H1 (cell line): Measurements from ENCODE around the gene CCR9. TPM values are rescaled to one million over a fixed set of nuclear protein-coding genes. Genes with fewer than 3 reads are reported as not detected.

Experiments
- CTCF ChIA-PET: fragments of 300-600 bp; sonication (Branson Sonifier 250); formaldehyde crosslinking; loops from one replicate; lab custom pipeline; 2021; ENCODE audit not compliant: partially characterized antibody; lab: Charles Lee
- POLR2A ChIA-PET: fragments of 300-600 bp; sonication (Branson Sonifier 250); formaldehyde crosslinking; loops from one replicate; lab custom pipeline; 2021; ENCODE audit warnings: inconsistent platforms; ENCODE audit not compliant: partially characterized antibody; lab: Charles Lee
- DNase-seq, 2 experiments: peaks; one replicate each; pipeline versions ENCODE4 v3.0.0 to v3.0.0-alpha.2; 2010 to 2022; ENCODE audit warnings: low spot score in 2 of 2, low read depth in 1 of 2, mixed read lengths in 1 of 2
- FAIRE-seq: peaks from 2 replicates; lab custom pipeline; 2011; peaks lifted over from hg19 to GRCh38; lab: Jason Lieb, UNC
- H2AFZ ChIP-seq: 2 replicates; pipeline ENCODE4 v1.8.1; 2012; ENCODE audit warnings: low read length, inconsistent platforms
- H2AK5ac ChIP-seq: 2 replicates; pipeline ENCODE4 v1.6.1; 2013; ENCODE audit warnings: low read depth, low read length
- H2BK120ac ChIP-seq: replicated peaks from 2 replicates; pipeline ENCODE3; 2013; ENCODE audit warnings: low read depth, low read length, inconsistent platforms
- H2BK12ac ChIP-seq: 2 replicates; pipeline ENCODE4 v1.6.1; 2013; ENCODE audit warnings: low read depth, low read length
- H2BK15ac ChIP-seq: 2 replicates; pipeline ENCODE4 v1.6.1; 2013; ENCODE audit warnings: low read length
- H2BK20ac ChIP-seq: 2 replicates; pipeline ENCODE4 v1.6.1; 2013; ENCODE audit warnings: low read length
- H2BK5ac ChIP-seq: 2 replicates; pipeline ENCODE4 v1.6.1; 2013; ENCODE audit warnings: low read depth, low read length
- H3K14ac ChIP-seq: 2 replicates; pipeline ENCODE4 v1.6.1; 2013; ENCODE audit warnings: inconsistent platforms; ENCODE audit not compliant: insufficient read length
- H3K18ac ChIP-seq: 2 replicates; pipeline ENCODE4 v1.6.1; 2013; ENCODE audit warnings: low read length; ENCODE audit errors: extremely low read depth
- H3K23ac ChIP-seq: 2 replicates; pipeline ENCODE4 v1.6.1; 2013; ENCODE audit warnings: inconsistent platforms; ENCODE audit not compliant: insufficient read length
- H3K23me2 ChIP-seq: 2 replicates; pipeline ENCODE4 v1.6.1; 2013; ENCODE audit warnings: low read depth, low read length
- H3K27ac ChIP-seq: 2 replicates; pipeline ENCODE4 v1.6.1; 2011; ENCODE audit warnings: low read depth, low read length, inconsistent platforms
- H3K27me3 ChIP-seq, 4 experiments: replicated peaks in 1 of 4; 1 replicate in 1 of 4; 2 replicates in 3 of 4; pipeline versions ENCODE4 v1.6.1 to v1.8.1; 2011 to 2013; ENCODE audit warnings: low read length in 3 of 4, mild to moderate bottlenecking in 3 of 4, inconsistent platforms in 2 of 4, mixed read lengths in 2 of 4, moderate library complexity in 1 of 4; ENCODE audit not compliant: control insufficient read depth in 3 of 4, insufficient read depth in 3 of 4; ENCODE audit errors: extremely low read depth in 1 of 4
- H3K36me3 ChIP-seq, 4 experiments: 2 replicates each; pipeline versions ENCODE4 v1.6.1 to v1.8.1; 2011 to 2013; ENCODE audit warnings: mild to moderate bottlenecking in 4 of 4, low read length in 3 of 4, moderate library complexity in 2 of 4, control low read depth in 1 of 4, inconsistent platforms in 1 of 4; ENCODE audit not compliant: insufficient read depth in 4 of 4, control insufficient read depth in 2 of 4
- H3K4ac ChIP-seq: replicated peaks from 2 replicates; pipeline ENCODE3; 2013; ENCODE audit warnings: low read length, low read depth, mixed read lengths, inconsistent platforms; ENCODE audit not compliant: insufficient read length
- H3K4me1 ChIP-seq, 4 experiments: replicated peaks in 1 of 4; 1 replicate in 1 of 4; 2 replicates in 3 of 4; pipeline versions ENCODE4 v1.6.1 to v1.8.1; 2011 to 2013; ENCODE audit warnings: low read length in 3 of 4, inconsistent platforms in 2 of 4, mixed read lengths in 1 of 4; ENCODE audit not compliant: insufficient read depth in 4 of 4, control insufficient read depth in 3 of 4
- H3K4me2 ChIP-seq, 2 experiments: 2 replicates each; pipeline versions ENCODE4 v1.6.1 to v1.8.1; 2011 to 2013; ENCODE audit warnings: low read depth in 2 of 2, low read length in 2 of 2, control low read depth in 1 of 2, inconsistent platforms in 1 of 2, mild to moderate bottlenecking in 1 of 2; ENCODE audit not compliant: insufficient read depth in 1 of 2
- H3K4me3 ChIP-seq, 4 experiments: fragments of 200-600, 300-600 bp in 1 of 4; sonication (generic), shearing (Covaris generic), sonication (Bioruptor Twin) in 1 of 4; 2 replicates each; pipeline versions ENCODE4 v1.5.1 to v1.8.1; 2011 to 2016; ENCODE audit warnings: low read length in 4 of 4, low read depth in 3 of 4, control low read depth in 2 of 4, inconsistent platforms in 2 of 4, mild to moderate bottlenecking in 2 of 4, mixed read lengths in 1 of 4, moderate library complexity in 1 of 4; ENCODE audit not compliant: insufficient read depth in 2 of 4; ENCODE audit errors: extremely low read depth in 1 of 4
- H3K56ac ChIP-seq: replicated peaks from 2 replicates; pipeline ENCODE3; 2013; ENCODE audit warnings: low read depth, mild to moderate bottlenecking, mixed read lengths, low read length, inconsistent platforms; ENCODE audit not compliant: insufficient read length
- H3K79me1 ChIP-seq: 2 replicates; pipeline ENCODE4 v1.6.1; 2013; ENCODE audit warnings: low read depth, low read length, control low read depth
- H3K79me2 ChIP-seq, 2 experiments: 2 replicates each; pipeline versions ENCODE4 v1.6.1 to v1.8.1; 2012 to 2013; ENCODE audit warnings: low read length in 2 of 2, mild to moderate bottlenecking in 2 of 2, inconsistent platforms in 1 of 2; ENCODE audit not compliant: insufficient read depth in 2 of 2, control insufficient read depth in 1 of 2
- H3K9ac ChIP-seq, 4 experiments: replicated peaks in 1 of 4; 1 replicate in 1 of 4; 2 replicates in 3 of 4; pipeline versions ENCODE4 v1.6.1 to v1.8.1; 2011 to 2013; ENCODE audit warnings: low read depth in 3 of 4, low read length in 3 of 4, control low read depth in 2 of 4, mild to moderate bottlenecking in 2 of 4, moderate library complexity in 2 of 4, inconsistent platforms in 1 of 4; ENCODE audit errors: extremely low read depth in 1 of 4
- H3K9me3 ChIP-seq, 2 experiments: 2 replicates each; pipeline versions ENCODE4 v1.6.1 to v1.8.1; 2012 to 2013; ENCODE audit warnings: mild to moderate bottlenecking in 2 of 2, moderate library complexity in 2 of 2, control low read depth in 1 of 2, inconsistent platforms in 1 of 2, low read depth in 1 of 2, low read length in 1 of 2, mixed read lengths in 1 of 2; ENCODE audit not compliant: insufficient read depth in 2 of 2
- H4K20me1 ChIP-seq, 2 experiments: replicated peaks in 1 of 2; 2 replicates each; pipeline versions ENCODE3 to v1.8.1; 2011 to 2013; ENCODE audit warnings: inconsistent platforms in 2 of 2, low read length in 2 of 2, mild to moderate bottlenecking in 1 of 2; ENCODE audit not compliant: insufficient read depth in 2 of 2, control insufficient read depth in 1 of 2
- H4K5ac ChIP-seq: 2 replicates; pipeline ENCODE4 v1.6.1; 2013; ENCODE audit warnings: low read length, low read depth, mixed read lengths, inconsistent platforms; ENCODE audit not compliant: insufficient read length
- H4K8ac ChIP-seq: 2 replicates; pipeline ENCODE4 v1.8.0; 2013; ENCODE audit warnings: mild to moderate bottlenecking, moderate library complexity, low read length, inconsistent platforms; ENCODE audit not compliant: insufficient read depth; ENCODE audit errors: extremely low read depth
- H4K91ac ChIP-seq: replicated peaks from 2 replicates; pipeline ENCODE3; 2013; ENCODE audit warnings: low read length, mixed read lengths, inconsistent platforms; ENCODE audit not compliant: insufficient read length
- SUZ12 ChIP-seq: fragments of 200-600 bp; sonication (generic); IDR thresholded peaks from 2 replicates; pipeline ENCODE4 v1.6.1; 2012; ENCODE audit warnings: mild to moderate bottlenecking, inconsistent platforms, low read length, moderate library complexity, mixed read lengths
- WGBS, 2 experiments: shearing (Covaris generic) in 1 of 2; methylation state at CpG; one replicate each; pipeline versions ENCODE4 v1.1.6 to v1.1.7; 2013 to 2015; ENCODE audit warnings: low lambda C conversion rate in 2 of 2, mixed read lengths in 2 of 2, inconsistent platforms in 1 of 2, low coverage in 1 of 2, missing lambda C conversion rate in 1 of 2; ENCODE audit not compliant: insufficient replicate concordance in 2 of 2, insufficient coverage in 1 of 2, insufficient read length in 1 of 2; ENCODE audit errors: extremely low coverage in 1 of 2, missing lambda C conversion rate in 1 of 2; 5-methylcytosine and 5-hydroxymethylcytosine counted together
- polyA plus RNA-seq, 7 experiments: library from polyadenylated mRNA; depleted of rRNA in 3 of 7; stranded (reverse) in 5 of 7; unstranded in 2 of 7; fragments of >200 nt in 5 of 7; fragments of 200-250 nt in 2 of 7; gene quantifications; 1 replicate in 5 of 7; 2 replicates in 1 of 7; 4 replicates in 1 of 7; pipeline versions ENCODE4 v1.2.1 to v1.2.3, GENCODE V29; 2011 to 2013; ENCODE audit warnings: missing spikeins in 2 of 7, mixed read lengths in 2 of 7
- total RNA-seq: library from RNA; stranded (reverse); fragmentation: NEBNext Ultra II Directional; extraction: Animal tissue kit (Norgen Biotek cat#: 25700); gene quantifications from 2 replicates; pipeline ENCODE4 v1.2.1, GENCODE V29; 2021

The CCR9 gene
- total and polyA plus RNA-seq, 2 of the 8 experiments (the other 6 are each of a cell fraction or from before 2014, with no cell fraction given), result not detected

GRCh38 chr3:45910892-45911291 lies 24.5 kb downstream of the CCR9 start:
- Histone ChIP-seq H2BK20ac (no peak overlapping the region), H2BK15ac (no peak overlapping the region), H3K4ac (no peak overlapping the region), H3K36me3 (no peaks in the 10 kb centered on the region), H4K8ac (no peak overlapping the region), H2BK12ac (no peak overlapping the region), H3K4me3 (no peak overlapping the region), H2BK120ac (no peak overlapping the region), H3K14ac (no peak overlapping the region), H3K79me2 (no peaks in the 10 kb centered on the region), H3K79me1 (no peaks in the 10 kb centered on the region), H3K27ac (no peak overlapping the region), H3K23me2 (no peaks in the 10 kb centered on the region), H2AFZ (no peak overlapping the region), H3K9me3 (no peaks in the 10 kb centered on the region), H4K20me1 (peaks cover 0 to 3% of the 10 kb centered on the region in 2 experiments), H4K5ac (no peak overlapping the region), H3K56ac (no peak overlapping the region), H3K4me1 (no peaks in the 10 kb centered on the region; a peak in 1 of 7 replicates), H4K91ac (no peak overlapping the region), H2AK5ac (no peak overlapping the region), H3K27me3 (peaks cover 0 to 4% (median 0%) of the 10 kb centered on the region in 4 experiments; a peak in 3 of 7 replicates), H3K4me2 (no peak overlapping the region), H3K18ac (no peak overlapping the region), H2BK5ac (no peak overlapping the region), H3K9ac (no peak overlapping the region), H3K23ac (no peak overlapping the region)
- ChIA-PET CTCF (interaction anchor here (1.1 to 1.7 kb wide), 6 partner anchors 19 to 366 kb away, joined by 3 to 4 read pairs (median 3); partner anchors contain the start of gene CCR9), POLR2A (interaction anchor here (1.5 kb wide), 1 partner anchor 9 kb away, joined by 5 read pairs; no protein-coding TSS in a partner anchor)
- FAIRE-seq, result no peak
- DNase-seq, result no peak
- 92% methylated on average over 4 of the region's 4 CpGs; no CpG with 5 or more reads in 1 of the 2 experiments for WGBS, 2 experiments
- TF ChIP-seq SUZ12, result no peak
